K562 (cell line): Measurements from ENCODE around the gene PSMC6.

Experiments used
- CREB1 ChIP-seq, 2 experiments: sonication (generic) in 1 of 2; formaldehyde crosslinking in 1 of 2; IDR thresholded peaks; 2 replicates each; pipeline versions ENCODE4 v1.6.1 to v1.8.0; 2012 to 2022; ENCODE audit warnings: inconsistent platforms in 1 of 2, mild to moderate bottlenecking in 1 of 2, missing genetic modification reagents in 1 of 2, moderate library complexity in 1 of 2
- E2F6 ChIP-seq, 2 experiments: IDR thresholded peaks; 2 replicates each; pipeline ENCODE4 v1.6.1; 2011; ENCODE audit warnings: borderline replicate concordance in 1 of 2, control low read depth in 1 of 2, low read depth in 1 of 2, low read length in 1 of 2, mild to moderate bottlenecking in 1 of 2, mixed read lengths in 1 of 2, moderate library complexity in 1 of 2; ENCODE audit not compliant: insufficient read depth in 1 of 2, insufficient read length in 1 of 2, poor library complexity in 1 of 2, severe bottlenecking in 1 of 2; ENCODE audit errors: extremely low read depth in 1 of 2
- EZH2 ChIP-seq: IDR thresholded peaks from 2 replicates; pipeline ENCODE4 v1.6.1; 2012; ENCODE audit warnings: low read depth, mild to moderate bottlenecking, inconsistent platforms, low read length, borderline replicate concordance
- HSF4 ChIP-seq: fragments of 250-450 bp; sonication (Bioruptor Pico); IDR thresholded peaks from 2 replicates; pipeline ENCODE4 v2.1.2; 2022; ENCODE audit warnings: mild to moderate bottlenecking, moderate library complexity, borderline replicate concordance
- MGA ChIP-seq: fragments of 450-650 bp; IDR thresholded peaks from 2 replicates; pipeline ENCODE4 v1.6.1; 2016; ENCODE audit warnings: mild to moderate bottlenecking, moderate library complexity
- MLLT1 ChIP-seq, 2 experiments: fragments of 450-650 bp; IDR thresholded peaks; 2 replicates each; pipeline ENCODE4 v1.6.1; 2016
- POLR2A ChIP-seq: fragments of 450-650 bp; conservative IDR thresholded peaks from 2 replicates; pipeline ENCODE4 v1.6.1; 2016
- SRSF9 ChIP-seq: fragments of 200-400 bp; formaldehyde crosslinking; IDR thresholded peaks from 2 replicates; pipeline ENCODE4 v1.6.1; 2017; ENCODE audit warnings: low read depth, low read length, borderline replicate concordance
- YY1 ChIP-seq, 3 experiments: IDR thresholded peaks; 2 replicates each; pipeline ENCODE4 v1.6.1; 2011; ENCODE audit warnings: low read length in 2 of 3, mild to moderate bottlenecking in 2 of 3, moderate library complexity in 2 of 3, borderline replicate concordance in 1 of 3, control low read depth in 1 of 3, low read depth in 1 of 3; ENCODE audit not compliant: insufficient read depth in 3 of 3, insufficient replicate concordance in 2 of 3, control insufficient read depth in 1 of 3, insufficient read length in 1 of 3; ENCODE audit errors: extremely low read depth in 1 of 3

- TF ChIP-seq POLR2A (no peak), CREB1 (IDR thresholded peaks at IDR 0.05) (no peak), CREB1 (CRISPR knock-in tag; IDR thresholded peaks at IDR 0.05) (no peak), MLLT1 (IDR thresholded peaks at IDR 0.05) (no peak), EZH2 (no peak), YY1 (IDR thresholded peaks at IDR 0.05; ENCODE audit: borderline replicate concordance in 1 of 3, control insufficient read depth in 1 of 3, extremely low read depth in 1 of 3, insufficient read depth in 3 of 3, insufficient read length in 1 of 3, insufficient replicate concordance in 2 of 3, low read depth in 1 of 3, low read length in 2 of 3) (no peak), HSF4 (no peak), SRSF9 (no peak), E2F6 (IDR thresholded peaks at IDR 0.05; ENCODE audit: borderline replicate concordance in 1 of 2, extremely low read depth in 1 of 2, insufficient read depth in 1 of 2, insufficient read length in 1 of 2, low read depth in 1 of 2, low read length in 1 of 2, poor library complexity in 1 of 2, severe bottlenecking in 1 of 2) (no peak), MGA (no peak)
Measured at GRCh38 chr14:52686176-52686575, 20.8 kb upstream of the PSMC6 start.
